Ishikawa (cell line): ENCODE results near the gene COL4A2.

Experiments used
- CEBPB ChIP-seq: IDR thresholded peaks from 2 replicates; pipeline ENCODE4 v1.6.1; 2012
- CREB1 ChIP-seq: IDR thresholded peaks from 2 replicates; pipeline ENCODE4 v1.6.1; 2012; ENCODE audit warnings: low read depth
- EP300 ChIP-seq: IDR thresholded peaks from 2 replicates; pipeline ENCODE4 v1.6.1; 2012; ENCODE audit warnings: borderline replicate concordance
- NFIC ChIP-seq: IDR thresholded peaks from 2 replicates; pipeline ENCODE4 v1.6.1; 2012
- RAD21 ChIP-seq: IDR thresholded peaks from 2 replicates; pipeline ENCODE4 v1.6.1; 2012; ENCODE audit warnings: low read depth
- TAF1 ChIP-seq: IDR thresholded peaks from 2 replicates; pipeline ENCODE4 v1.6.1; 2012; ENCODE audit warnings: low read depth, mild to moderate bottlenecking
- YY1 ChIP-seq: IDR thresholded peaks from 2 replicates; pipeline ENCODE4 v1.6.1; 2012; ENCODE audit warnings: low read depth
- TF ChIP-seq, protein P1 (sequence below): IDR thresholded peaks from 2 replicates; pipeline ENCODE4 v1.6.1; 2012; ENCODE audit warnings: low read depth, mild to moderate bottlenecking
- TF ChIP-seq, protein P2 (sequence below): IDR thresholded peaks from 2 replicates; pipeline ENCODE4 v1.6.1; 2012

DNA sequence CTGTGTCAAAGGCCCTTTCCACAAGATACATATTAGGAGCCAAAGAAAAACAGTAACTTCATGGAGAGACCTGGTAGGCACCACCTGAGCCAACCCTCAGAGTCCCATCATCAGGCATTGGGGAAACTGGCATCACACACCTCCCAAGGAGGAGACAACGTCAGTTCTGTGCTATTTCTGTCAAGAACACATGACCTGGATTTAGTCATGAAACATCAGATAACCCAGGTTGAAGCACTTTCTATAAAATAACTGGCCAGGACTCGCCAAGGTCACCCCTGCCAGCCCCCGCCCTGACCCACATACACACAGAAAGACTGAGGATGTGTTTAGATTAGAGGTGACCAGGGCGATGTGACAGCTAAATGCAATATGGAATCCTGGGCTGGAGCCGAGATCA lies 35.8 kb upstream of the COL4A2 start:
- TF ChIP-seq EP300 = no peak
- TF ChIP-seq, protein P1, sequence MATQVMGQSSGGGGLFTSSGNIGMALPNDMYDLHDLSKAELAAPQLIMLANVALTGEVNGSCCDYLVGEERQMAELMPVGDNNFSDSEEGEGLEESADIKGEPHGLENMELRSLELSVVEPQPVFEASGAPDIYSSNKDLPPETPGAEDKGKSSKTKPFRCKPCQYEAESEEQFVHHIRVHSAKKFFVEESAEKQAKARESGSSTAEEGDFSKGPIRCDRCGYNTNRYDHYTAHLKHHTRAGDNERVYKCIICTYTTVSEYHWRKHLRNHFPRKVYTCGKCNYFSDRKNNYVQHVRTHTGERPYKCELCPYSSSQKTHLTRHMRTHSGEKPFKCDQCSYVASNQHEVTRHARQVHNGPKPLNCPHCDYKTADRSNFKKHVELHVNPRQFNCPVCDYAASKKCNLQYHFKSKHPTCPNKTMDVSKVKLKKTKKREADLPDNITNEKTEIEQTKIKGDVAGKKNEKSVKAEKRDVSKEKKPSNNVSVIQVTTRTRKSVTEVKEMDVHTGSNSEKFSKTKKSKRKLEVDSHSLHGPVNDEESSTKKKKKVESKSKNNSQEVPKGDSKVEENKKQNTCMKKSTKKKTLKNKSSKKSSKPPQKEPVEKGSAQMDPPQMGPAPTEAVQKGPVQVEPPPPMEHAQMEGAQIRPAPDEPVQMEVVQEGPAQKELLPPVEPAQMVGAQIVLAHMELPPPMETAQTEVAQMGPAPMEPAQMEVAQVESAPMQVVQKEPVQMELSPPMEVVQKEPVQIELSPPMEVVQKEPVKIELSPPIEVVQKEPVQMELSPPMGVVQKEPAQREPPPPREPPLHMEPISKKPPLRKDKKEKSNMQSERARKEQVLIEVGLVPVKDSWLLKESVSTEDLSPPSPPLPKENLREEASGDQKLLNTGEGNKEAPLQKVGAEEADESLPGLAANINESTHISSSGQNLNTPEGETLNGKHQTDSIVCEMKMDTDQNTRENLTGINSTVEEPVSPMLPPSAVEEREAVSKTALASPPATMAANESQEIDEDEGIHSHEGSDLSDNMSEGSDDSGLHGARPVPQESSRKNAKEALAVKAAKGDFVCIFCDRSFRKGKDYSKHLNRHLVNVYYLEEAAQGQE = no peak
- TF ChIP-seq, protein P2, sequence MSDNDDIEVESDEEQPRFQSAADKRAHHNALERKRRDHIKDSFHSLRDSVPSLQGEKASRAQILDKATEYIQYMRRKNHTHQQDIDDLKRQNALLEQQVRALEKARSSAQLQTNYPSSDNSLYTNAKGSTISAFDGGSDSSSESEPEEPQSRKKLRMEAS = no peak
- TF ChIP-seq CREB1 = no peak
- TF ChIP-seq CEBPB = no peak
- TF ChIP-seq RAD21 = no peak
- TF ChIP-seq TAF1 = no peak
- no peak for TF ChIP-seq YY1
- no peak for TF ChIP-seq NFIC
